Thyroid gland (tissue), 4 donors: Measurements from ENCODE around the gene PCNX3. TPM values are rescaled to one million over a fixed set of nuclear protein-coding genes. Genes with fewer than 3 reads are reported as not detected.

Experiments used
- DNase-seq, 2 donors: peaks; one replicate each; pipeline ENCODE4 v3.0.0-alpha.2; 2019
- H3K27ac ChIP-seq, 3 donors: fragments of 200-600 bp; sonication (generic); 1 replicate in 2 of 3; 2 replicates in 1 of 3; pipeline ENCODE4 v1.5.1; 2016 to 2019; ENCODE audit warnings: mild to moderate bottlenecking in 1 of 3, moderate library complexity in 1 of 3
- H3K27me3 ChIP-seq: fragments of 200-600 bp; sonication (generic); one replicate; pipeline ENCODE4 v1.5.1; 2019
- H3K36me3 ChIP-seq, 2 donors: fragments of 200-600 bp; sonication (generic); one replicate each; pipeline ENCODE4 v1.5.1; 2016 to 2019
- H3K4me1 ChIP-seq, 2 donors: fragments of 200-600 bp; sonication (generic); one replicate each; pipeline ENCODE4 v1.5.1; 2017 to 2019
- H3K4me3 ChIP-seq, 3 donors: fragments of 200-600 bp; sonication (generic); replicated peaks in 1 of 3; 1 replicate in 2 of 3; 2 replicates in 1 of 3; pipeline ENCODE4 v1.5.1; 2016; ENCODE audit warnings: mild to moderate bottlenecking in 1 of 3
- H3K9me3 ChIP-seq: fragments of 200-600 bp; sonication (generic); one replicate; pipeline ENCODE4 v1.5.1; 2017
- CTCF ChIP-seq, 6 experiments: fragments of 200-600 bp in 3 of 6; fragments of 450-650 bp in 3 of 6; sonication (generic) in 3 of 6; IDR thresholded peaks; one replicate each; pipeline ENCODE4 v1.5.1; 2016 to 2019; ENCODE audit warnings: antibody characterized with exemption in 6 of 6, mild to moderate bottlenecking in 2 of 6, inconsistent platforms in 1 of 6, moderate library complexity in 1 of 6
- POLR2A ChIP-seq, 2 donors: fragments of 450-650 bp; IDR thresholded peaks; one replicate each; pipeline ENCODE4 v1.6.1; 2017; ENCODE audit warnings: antibody characterized with exemption in 2 of 2, mild to moderate bottlenecking in 2 of 2, moderate library complexity in 1 of 2
- WGBS, 2 donors: methylation state at CpG; one replicate each; pipeline ENCODE4 v1.1.5; 2017; 5-methylcytosine and 5-hydroxymethylcytosine counted together
- intact Hi-C: fragments of 100-400 bp; cut with DNase I; formaldehyde crosslinking; loops from one replicate; pipeline ENCODE4 v1.15.1; 2023
- total RNA-seq, 4 donors: library from RNA; depleted of rRNA; stranded (reverse); fragments of >200 nt; gene quantifications; one replicate each; pipeline ENCODE4 v1.2.3, GENCODE V29; 2016

PCNX3 gene
- total RNA-seq, 4 donors from 2014 or later, result 18.9 to 54.2 (median 47.0) TPM

DNA sequence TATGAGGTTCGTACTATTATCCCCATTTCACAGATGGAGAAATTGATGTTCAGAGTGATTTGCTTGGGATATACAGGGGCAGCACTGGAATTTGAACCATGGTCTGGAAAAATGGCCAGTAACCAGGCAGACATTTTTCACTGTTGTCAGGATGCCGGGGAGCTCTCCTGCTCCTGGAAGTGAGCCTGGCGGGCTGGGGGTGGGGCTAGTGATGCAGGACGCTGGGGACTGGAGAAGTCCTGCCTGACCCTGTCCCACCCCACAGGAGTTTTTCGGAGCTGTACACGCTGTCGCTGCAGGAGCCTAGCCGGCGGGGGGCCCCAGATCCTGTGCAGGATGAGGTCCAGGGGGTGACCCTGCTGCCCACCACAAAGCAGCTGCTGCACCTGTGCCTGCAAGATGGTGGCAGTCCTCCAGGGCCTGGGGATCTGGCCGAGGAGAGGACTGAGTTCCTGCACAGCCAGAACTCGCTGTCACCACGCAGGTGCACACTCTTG, 33.5 kb downstream of the PCNX3 start:
- intact Hi-C loops, result no loop called here
- no peak for TF ChIP-seq POLR2A (IDR thresholded peaks at IDR 0.05)
- no peak for TF ChIP-seq CTCF (IDR thresholded peaks at IDR 0.05)

DNA sequence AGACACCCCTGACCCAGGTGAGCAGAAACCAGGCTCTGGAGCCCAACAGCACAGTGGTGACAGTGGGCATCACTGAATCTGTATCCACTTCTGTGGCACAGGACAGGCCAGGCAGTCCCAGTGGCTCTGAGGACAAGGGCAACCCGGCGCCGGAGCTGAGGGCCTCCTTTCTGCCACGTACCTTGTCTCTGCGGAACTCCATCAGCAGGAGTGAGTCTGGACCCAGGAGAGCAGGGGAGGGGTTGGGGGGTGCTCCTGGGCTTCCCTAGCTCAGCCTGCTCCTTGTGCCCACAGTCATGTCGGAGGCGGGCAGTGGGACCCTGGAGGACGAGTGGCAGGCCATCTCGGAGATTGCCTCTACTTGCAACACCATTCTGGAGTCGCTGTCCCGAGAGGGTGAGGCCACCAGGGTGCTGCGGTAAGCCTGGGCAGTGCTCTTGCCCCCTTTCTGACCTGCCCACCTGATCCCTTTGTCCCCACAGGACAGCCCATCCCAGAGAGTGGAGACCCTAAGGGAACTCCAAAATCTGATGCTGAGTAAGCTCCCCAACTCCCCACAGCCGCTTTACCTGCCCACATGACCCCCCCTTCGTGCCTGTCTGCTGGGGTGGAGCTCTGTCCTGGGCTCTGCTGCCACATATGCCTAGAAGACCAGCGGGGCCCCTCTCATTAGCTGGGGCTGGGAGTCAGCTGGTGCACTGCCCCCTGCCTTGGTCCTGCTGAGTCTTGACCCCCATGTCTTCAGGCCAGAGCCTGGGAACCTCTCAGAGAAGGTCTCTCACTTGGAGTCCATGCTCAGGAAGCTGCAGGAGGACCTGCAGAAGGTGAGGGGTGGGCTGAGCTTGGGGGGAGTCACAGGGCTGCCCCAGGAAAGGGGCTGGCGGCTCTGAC, 34.3 kb downstream of the PCNX3 start:
- Histone ChIP-seq H3K9me3 (no peaks in the 10 kb centered on the region), H3K36me3 (peaks cover 21 to 27% of the 10 kb centered on the region in 2 donors), H3K27me3 (no peaks in the 10 kb centered on the region), H3K4me1 (peaks cover 25 to 46% of the 10 kb centered on the region in 2 donors), H3K27ac (no peak overlapping the region), H3K4me3 (no peak overlapping the region)
- DNase-seq, result no peak
- TF ChIP-seq CTCF (IDR thresholded peaks at IDR 0.05) (no peak), POLR2A (IDR thresholded peaks at IDR 0.05) (no peak)
- intact Hi-C loops, result loop anchor here (5.0 kb wide), 1 partner anchor 33 kb away; the partner anchor contains the start of gene PCNX3
- WGBS, 2 donors, result 88 to 91% methylated on average over 5 to 9 of the region's 16 CpGs

More for the DNA sequence above, 33.5 kb downstream of the PCNX3 start:
- DNase-seq, result no peak
- Histone ChIP-seq H3K4me1 (peaks cover 19 to 37% of the 10 kb centered on the region in 2 donors), H3K9me3 (no peaks in the 10 kb centered on the region), H3K27ac (no peak overlapping the region), H3K4me3 (no peak overlapping the region), H3K36me3 (peaks cover 13 to 18% of the 10 kb centered on the region in 2 donors), H3K27me3 (no peaks in the 10 kb centered on the region)
- 75 to 92% methylated on average over 5 to 7 of the region's 12 CpGs for WGBS, 2 donors

DNA sequence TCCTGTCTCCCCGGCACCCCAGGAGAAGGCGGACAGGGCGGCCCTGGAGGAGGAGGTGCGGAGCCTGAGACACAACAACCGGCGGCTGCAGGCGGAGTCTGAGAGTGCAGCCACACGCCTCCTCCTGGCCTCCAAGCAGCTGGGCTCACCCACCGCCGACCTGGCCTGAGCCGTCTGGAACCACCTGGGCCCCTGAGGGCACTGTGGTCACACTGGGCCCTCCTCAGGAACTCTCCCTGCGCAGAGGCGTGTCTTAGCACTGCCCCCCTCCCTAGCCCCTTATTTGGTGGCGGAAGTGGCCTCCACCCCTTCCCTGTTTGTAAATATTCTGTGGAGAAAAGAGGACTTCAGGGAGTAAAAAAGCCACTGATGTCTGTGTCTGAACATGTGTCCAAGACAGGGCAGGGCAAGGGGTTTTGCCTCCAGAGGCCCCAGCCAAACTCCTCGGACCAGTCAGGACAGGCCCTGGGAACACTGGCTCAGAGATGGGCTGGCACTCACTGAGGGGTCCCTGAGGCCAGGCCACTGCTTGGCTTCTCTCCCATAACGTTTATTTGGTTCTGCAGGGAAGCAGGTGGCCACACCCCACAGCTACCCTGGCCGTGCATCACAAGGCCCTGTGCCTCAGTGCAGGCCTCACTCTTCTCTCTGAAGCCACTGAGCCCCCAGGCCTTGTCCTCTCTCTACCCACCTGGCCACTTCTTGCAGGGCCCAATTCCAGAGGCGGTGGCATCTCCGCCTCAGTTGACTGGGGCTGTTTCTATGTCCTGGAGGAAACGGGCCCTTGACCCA, 35.2 kb downstream of the PCNX3 start:
- 78 to 81% methylated on average over 11 to 20 of the region's 20 CpGs for WGBS, 2 donors
- Histone ChIP-seq H3K4me3 (no peak overlapping the region), H3K36me3 (peaks cover 30 to 35% of the 10 kb centered on the region in 2 donors), H3K27me3 (no peaks in the 10 kb centered on the region), H3K27ac (peak overlapping the region in 1 of 3 donors; percentile 97), H3K9me3 (no peaks in the 10 kb centered on the region), H3K4me1 (peaks cover 25 to 48% of the 10 kb centered on the region in 2 donors)
- TF ChIP-seq POLR2A (IDR thresholded peaks at IDR 0.05) (no peak), CTCF (IDR thresholded peaks at IDR 0.05) (no peak)
- intact Hi-C loops, result loop anchor here (5.0 kb wide), 1 partner anchor 33 kb away; the partner anchor contains the start of gene PCNX3
- no peak for DNase-seq

GRCh38 chr11:65651339-65651588, 35.7 kb downstream of the PCNX3 start:
- intact Hi-C loops, result loop anchor here (5.0 kb wide), 1 partner anchor 34 kb away; the partner anchor contains the start of gene PCNX3
- peaks cover 32 to 40% of the 10 kb centered on the region in 2 donors for H3K36me3 ChIP-seq
- H3K27ac ChIP-seq, result peak overlapping the region in 1 of 3 donors; percentile 97
- no peak for TF ChIP-seq CTCF (IDR thresholded peaks at IDR 0.05)
- TF ChIP-seq POLR2A (IDR thresholded peaks at IDR 0.05), result no peak
- H3K4me3 ChIP-seq, result no peak overlapping the region
- 90 to 94% methylated on average over 3 of the region's 3 CpGs for WGBS, 2 donors
- no peak for DNase-seq
- H3K27me3 ChIP-seq, result no peaks in the 10 kb centered on the region
- peaks cover 25 to 48% of the 10 kb centered on the region in 2 donors for H3K4me1 ChIP-seq
- H3K9me3 ChIP-seq, result no peaks in the 10 kb centered on the region
